DND-41 (cell line): ENCODE measurements around the gene RELN.

Experiments used
- ATAC-seq: fragments of 200-7000 bp; cut with Tn5 transposase; 3 replicates; pipeline ENCODE4 v1.9.1; 2021; ENCODE audit warnings: low read depth; ENCODE audit not compliant: insufficient read depth
- DNase-seq: peaks from one replicate; pipeline ENCODE4 v3.0.0-alpha.2; 2020
- H2AFZ ChIP-seq: 2 replicates; pipeline ENCODE4 v1.6.0; 2012; ENCODE audit warnings: low read depth, low read length
- H3K27ac ChIP-seq: 2 replicates; pipeline ENCODE4 v1.5.1; 2012; ENCODE audit warnings: low read length, inconsistent platforms
- H3K27me3 ChIP-seq: fragments of 200-600 bp; sonication (generic); 2 replicates; pipeline ENCODE4 v1.6.0; 2012; ENCODE audit warnings: low read length, mild to moderate bottlenecking, inconsistent platforms; ENCODE audit not compliant: insufficient read depth, poor library complexity
- H3K36me3 ChIP-seq: 2 replicates; pipeline ENCODE4 v1.5.1; 2012; ENCODE audit warnings: low read length, inconsistent platforms; ENCODE audit not compliant: insufficient read depth
- H3K4me1 ChIP-seq: 2 replicates; pipeline ENCODE4 v1.5.1; 2012; ENCODE audit warnings: mild to moderate bottlenecking, low read length; ENCODE audit not compliant: insufficient read depth
- H3K4me2 ChIP-seq: 2 replicates; pipeline ENCODE4 v1.6.0; 2012; ENCODE audit warnings: mild to moderate bottlenecking, moderate library complexity, low read length, inconsistent platforms; ENCODE audit not compliant: insufficient read depth
- H3K4me3 ChIP-seq, 2 experiments: fragments of 200-600 bp in 1 of 2; shearing (Covaris generic) in 1 of 2; 2 replicates each; pipeline ENCODE4 v1.5.1; 2012 to 2016; ENCODE audit warnings: inconsistent platforms in 2 of 2, low read length in 2 of 2, mild to moderate bottlenecking in 2 of 2, low read depth in 1 of 2, moderate library complexity in 1 of 2
- H3K79me2 ChIP-seq: 2 replicates; pipeline ENCODE4 v1.6.0; 2012; ENCODE audit warnings: low read length, inconsistent platforms; ENCODE audit not compliant: insufficient read depth
- H3K9ac ChIP-seq: 2 replicates; pipeline ENCODE4 v1.6.0; 2012; ENCODE audit warnings: low read depth, mild to moderate bottlenecking, inconsistent platforms, low read length, moderate library complexity
- H3K9me3 ChIP-seq: 2 replicates; pipeline ENCODE4 v1.5.1; 2012; ENCODE audit warnings: low read length, moderate library complexity, mild to moderate bottlenecking, inconsistent platforms; ENCODE audit not compliant: insufficient read depth, severe bottlenecking
- H4K20me1 ChIP-seq: 2 replicates; pipeline ENCODE4 v1.6.0; 2012; ENCODE audit warnings: low read length; ENCODE audit not compliant: insufficient read depth
- EZH2 ChIP-seq: IDR thresholded peaks from 3 replicates; pipeline ENCODE4 v1.6.1; 2012; ENCODE audit warnings: borderline replicate concordance, low read depth, mild to moderate bottlenecking, moderate library complexity, low read length, inconsistent platforms; ENCODE audit not compliant: severe bottlenecking
- TF ChIP-seq, protein P1 (sequence below): IDR thresholded peaks from 2 replicates; pipeline ENCODE4 v1.5.1; 2012; ENCODE audit warnings: borderline replicate concordance, low read length, moderate library complexity, mild to moderate bottlenecking; ENCODE audit not compliant: poor library complexity, severe bottlenecking; ENCODE audit errors: extremely low read depth

RELN gene

DNA sequence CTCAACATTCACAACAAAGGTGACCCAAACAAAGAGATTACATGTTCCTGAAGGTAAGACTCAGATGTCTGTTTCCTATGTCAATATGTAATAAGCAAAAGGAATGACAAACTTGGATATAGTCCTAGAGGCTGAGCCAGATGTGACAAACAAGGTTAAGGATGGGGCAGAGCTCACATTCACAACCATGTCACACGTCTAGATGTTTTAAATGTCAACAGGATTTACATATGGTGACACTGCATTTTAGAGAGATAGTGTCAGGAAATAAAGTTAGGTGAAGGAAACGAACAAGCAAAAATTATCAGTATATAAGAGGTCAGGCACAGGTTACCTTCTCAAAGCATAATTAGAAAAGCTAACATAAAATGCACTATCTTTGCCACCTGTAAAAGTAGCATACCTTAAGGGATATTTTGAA is 8.4 kb downstream of the RELN start:
- ATAC-seq (no peak), DNase-seq (no peak)
- no peaks in the 10 kb centered on the region for H3K79me2 ChIP-seq
- no peak overlapping the region for H3K27ac ChIP-seq
- peaks cover 5% of the 10 kb centered on the region for H3K27me3 ChIP-seq
- H3K4me3 ChIP-seq: no peak overlapping the region
- no peaks in the 10 kb centered on the region for H3K36me3 ChIP-seq
- no peak overlapping the region for H3K4me2 ChIP-seq
- no peak overlapping the region for H3K9ac ChIP-seq
- no peak overlapping the region for H2AFZ ChIP-seq
- no peaks in the 10 kb centered on the region for H4K20me1 ChIP-seq
- TF ChIP-seq, protein P1, sequence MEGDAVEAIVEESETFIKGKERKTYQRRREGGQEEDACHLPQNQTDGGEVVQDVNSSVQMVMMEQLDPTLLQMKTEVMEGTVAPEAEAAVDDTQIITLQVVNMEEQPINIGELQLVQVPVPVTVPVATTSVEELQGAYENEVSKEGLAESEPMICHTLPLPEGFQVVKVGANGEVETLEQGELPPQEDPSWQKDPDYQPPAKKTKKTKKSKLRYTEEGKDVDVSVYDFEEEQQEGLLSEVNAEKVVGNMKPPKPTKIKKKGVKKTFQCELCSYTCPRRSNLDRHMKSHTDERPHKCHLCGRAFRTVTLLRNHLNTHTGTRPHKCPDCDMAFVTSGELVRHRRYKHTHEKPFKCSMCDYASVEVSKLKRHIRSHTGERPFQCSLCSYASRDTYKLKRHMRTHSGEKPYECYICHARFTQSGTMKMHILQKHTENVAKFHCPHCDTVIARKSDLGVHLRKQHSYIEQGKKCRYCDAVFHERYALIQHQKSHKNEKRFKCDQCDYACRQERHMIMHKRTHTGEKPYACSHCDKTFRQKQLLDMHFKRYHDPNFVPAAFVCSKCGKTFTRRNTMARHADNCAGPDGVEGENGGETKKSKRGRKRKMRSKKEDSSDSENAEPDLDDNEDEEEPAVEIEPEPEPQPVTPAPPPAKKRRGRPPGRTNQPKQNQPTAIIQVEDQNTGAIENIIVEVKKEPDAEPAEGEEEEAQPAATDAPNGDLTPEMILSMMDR: no peak
- TF ChIP-seq EZH2: no peak
- H3K4me1 ChIP-seq: no peaks in the 10 kb centered on the region
- no peaks in the 10 kb centered on the region for H3K9me3 ChIP-seq

DNA sequence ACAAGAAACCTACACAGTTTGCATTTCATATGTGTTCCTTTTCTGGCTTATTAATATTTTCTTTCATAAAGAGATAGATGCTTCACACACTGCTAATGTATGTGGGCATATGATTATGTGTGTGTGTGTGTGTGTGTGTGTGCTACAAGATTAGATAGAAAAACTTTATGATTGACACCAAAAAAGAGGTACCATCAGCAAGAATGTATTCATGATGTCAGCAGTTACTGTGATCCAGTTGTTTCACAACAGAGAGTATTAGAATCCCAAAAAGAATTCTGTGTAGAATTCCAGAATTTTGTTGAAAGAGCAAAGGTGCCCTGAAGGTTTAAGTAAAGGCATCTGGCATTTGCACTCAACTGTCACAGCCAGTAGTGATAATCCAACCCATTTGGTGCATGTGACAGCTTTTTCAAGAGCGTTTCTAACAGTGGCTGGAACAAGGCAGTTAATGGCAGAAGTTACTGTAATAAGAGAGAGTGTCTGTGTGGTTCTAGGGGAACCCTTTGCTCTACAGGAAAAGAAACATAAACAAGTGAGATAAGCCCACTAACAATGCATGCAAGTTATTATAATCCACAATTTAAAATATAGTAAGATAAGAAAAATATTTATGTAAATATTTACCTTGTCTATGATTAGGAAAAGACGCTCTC is 16.6 kb downstream of the RELN start:
- Histone ChIP-seq H4K20me1 (no peaks in the 10 kb centered on the region), H3K9me3 (no peaks in the 10 kb centered on the region), H2AFZ (no peak overlapping the region), H3K36me3 (no peaks in the 10 kb centered on the region), H3K9ac (no peak overlapping the region), H3K4me1 (no peaks in the 10 kb centered on the region), H3K27ac (no peak overlapping the region), H3K4me3 (no peak overlapping the region), H3K27me3 (no peaks in the 10 kb centered on the region), H3K79me2 (no peaks in the 10 kb centered on the region), H3K4me2 (no peak overlapping the region)
- ATAC-seq (no peak), DNase-seq (no peak)
- TF ChIP-seq EZH2: no peak
- TF ChIP-seq, protein P1: no peak

DNA sequence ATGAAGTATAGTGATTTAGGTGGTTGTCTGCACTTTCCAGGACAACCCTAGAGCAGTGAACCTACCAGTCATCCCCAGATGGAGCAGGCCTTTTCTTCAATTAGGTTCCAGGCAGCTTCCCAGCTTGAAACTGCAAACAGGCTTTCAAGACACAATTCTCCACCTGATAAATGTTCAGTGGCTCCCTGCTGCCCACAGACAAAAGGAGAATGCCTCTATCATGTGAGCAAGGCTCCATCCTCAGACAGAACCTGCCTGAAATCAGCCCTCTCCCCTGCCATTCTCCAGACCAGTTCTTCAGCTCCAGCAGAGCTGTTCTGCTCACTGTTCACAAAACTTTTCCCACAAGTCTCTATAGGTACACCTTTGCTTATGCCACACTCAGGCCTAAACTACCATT is 22.1 kb downstream of the RELN start:
- ATAC-seq: no peak
- DNase-seq: no peak
- no peaks in the 10 kb centered on the region for H3K4me1 ChIP-seq
- no peaks in the 10 kb centered on the region for H3K36me3 ChIP-seq
- no peak overlapping the region for H3K9ac ChIP-seq
- TF ChIP-seq EZH2: no peak
- TF ChIP-seq, protein P1: no peak
- H3K4me2 ChIP-seq: no peak overlapping the region
- H3K27ac ChIP-seq: no peak overlapping the region
- H2AFZ ChIP-seq: no peak overlapping the region
- H3K27me3 ChIP-seq: no peaks in the 10 kb centered on the region
- no peaks in the 10 kb centered on the region for H4K20me1 ChIP-seq
- no peaks in the 10 kb centered on the region for H3K9me3 ChIP-seq
- no peaks in the 10 kb centered on the region for H3K79me2 ChIP-seq
- no peak overlapping the region for H3K4me3 ChIP-seq
